WTC11 (cell line): ENCODE data around the gene JMJD7. TPM values are rescaled to one million over a fixed set of nuclear protein-coding genes. Genes with fewer than 3 reads are reported as not detected.

Experiments
- ATAC-seq: fragments of 200-7000 bp; cut with Tn5 transposase; 2 replicates; pipeline ENCODE4 v1.10.0; 2021; ENCODE audit warnings: mild to moderate bottlenecking, moderate library complexity
- CTCF ChIA-PET: fragments of 300-600 bp; sonication (Branson Sonifier 250); formaldehyde crosslinking; loops from one replicate; lab custom pipeline; 2021; ENCODE audit warnings: antibody characterized with exemption; lab: Charles Lee
- POLR2A ChIA-PET: fragments of 350-600 bp; sonication (Branson Sonifier 250); formaldehyde crosslinking; loops from one replicate; lab custom pipeline; 2021; ENCODE audit warnings: antibody characterized with exemption; lab: Charles Lee
- DNase-seq: peaks from one replicate; pipeline ENCODE4 v3.0.0; 2021; ENCODE audit warnings: low spot score
- H3K27ac Mint-ChIP-seq: 2 replicates; pipeline ENCODE4 v1.8.0; 2021; ENCODE audit warnings: mixed read lengths
- H3K27me3 Mint-ChIP-seq: 2 replicates; pipeline ENCODE4 v1.8.0; 2021; ENCODE audit warnings: low read depth, mild to moderate bottlenecking, moderate library complexity, mixed read lengths
- H3K36me3 Mint-ChIP-seq: 2 replicates; pipeline ENCODE4 v1.8.0; 2021; ENCODE audit warnings: mixed read lengths
- H3K4me1 Mint-ChIP-seq: 2 replicates; pipeline ENCODE4 v1.8.0; 2022; ENCODE audit warnings: mixed read lengths
- H3K4me3 Mint-ChIP-seq: 2 replicates; pipeline ENCODE4 v1.8.0; 2021; ENCODE audit warnings: mild to moderate bottlenecking, moderate library complexity, mixed read lengths
- H3K9me3 Mint-ChIP-seq: 2 replicates; pipeline ENCODE4 v1.8.0; 2021; ENCODE audit warnings: mixed read lengths
- ESRRA ChIP-seq: sonication (generic); formaldehyde crosslinking; IDR thresholded peaks from 2 replicates; pipeline ENCODE4 v1.8.1; 2022; ENCODE audit warnings: mild to moderate bottlenecking, missing genetic modification reagents, borderline replicate concordance
- FOXJ3 ChIP-seq: sonication (generic); formaldehyde crosslinking; IDR thresholded peaks from 2 replicates; pipeline ENCODE4 v1.9.0; 2021; ENCODE audit warnings: missing genetic modification reagents, mild to moderate bottlenecking, borderline replicate concordance
- GABPB1 ChIP-seq: sonication (generic); formaldehyde crosslinking; IDR thresholded peaks from 2 replicates; pipeline ENCODE4 v1.8.1; 2023; ENCODE audit warnings: mild to moderate bottlenecking, missing genetic modification reagents
- GTF2I ChIP-seq: fragments of 250-450 bp; sonication (Bioruptor Pico); conservative IDR thresholded peaks from 2 replicates; pipeline ENCODE4 v1.4.0; 2021; ENCODE audit warnings: mild to moderate bottlenecking
- NFATC4 ChIP-seq: fragments of 250-450 bp; sonication (Bioruptor Pico); IDR thresholded peaks from 2 replicates; pipeline ENCODE4 v1.9.0; 2021; ENCODE audit warnings: mild to moderate bottlenecking
- NFYB ChIP-seq: sonication (generic); formaldehyde crosslinking; conservative IDR thresholded peaks from 2 replicates; pipeline ENCODE4 v1.8.0; 2022; ENCODE audit warnings: low read depth, missing genetic modification reagents
- NR1H2 ChIP-seq: sonication (generic); formaldehyde crosslinking; IDR thresholded peaks from 2 replicates; pipeline ENCODE4 v1.9.0; 2021; ENCODE audit warnings: mild to moderate bottlenecking, moderate library complexity, missing genetic modification reagents
- NR3C1 ChIP-seq: sonication (generic); formaldehyde crosslinking; conservative IDR thresholded peaks from 2 replicates; pipeline ENCODE4 v1.8.1; 2023; ENCODE audit warnings: low read depth, mild to moderate bottlenecking, missing genetic modification reagents
- SP1 ChIP-seq: sonication (generic); formaldehyde crosslinking; conservative IDR thresholded peaks from 2 replicates; pipeline ENCODE4 v1.8.1; 2022; ENCODE audit warnings: missing genetic modification reagents
- ZNF138 ChIP-seq: sonication (generic); formaldehyde crosslinking; conservative IDR thresholded peaks from 2 replicates; pipeline ENCODE4 v1.8.1; 2022; ENCODE audit warnings: mild to moderate bottlenecking, moderate library complexity, missing genetic modification reagents
- ZNF396 ChIP-seq: fragments of 250-450 bp; sonication (Bioruptor Pico); IDR thresholded peaks from 2 replicates; pipeline ENCODE4 v1.8.0; 2021; ENCODE audit warnings: mild to moderate bottlenecking, moderate library complexity, borderline replicate concordance
- ZNF416 ChIP-seq: fragments of 250-450 bp; sonication (Bioruptor Pico); IDR thresholded peaks from 2 replicates; pipeline ENCODE4 v1.9.0; 2021; ENCODE audit warnings: mild to moderate bottlenecking, inconsistent platforms
- total RNA-seq: library from RNA; stranded (reverse); gene quantifications from 3 replicates; pipeline ENCODE4 v1.2.3, GENCODE V29; 2021
- TF ChIP-seq, protein P1 (sequence below): sonication (generic); formaldehyde crosslinking; conservative IDR thresholded peaks from 2 replicates; pipeline ENCODE4 v1.8.1; 2023; ENCODE audit warnings: mild to moderate bottlenecking, low read depth, missing genetic modification reagents, moderate library complexity
- TF ChIP-seq, protein P2 (sequence below): fragments of 250-450 bp; sonication (Bioruptor Pico); IDR thresholded peaks from 2 replicates; pipeline ENCODE4 v2.1.2; 2022; ENCODE audit warnings: mild to moderate bottlenecking, moderate library complexity
- TF ChIP-seq, protein P3 (sequence below): sonication (generic); formaldehyde crosslinking; IDR thresholded peaks from 2 replicates; pipeline ENCODE4 v1.8.0; 2022; ENCODE audit warnings: mild to moderate bottlenecking, missing genetic modification reagents
- TF ChIP-seq, protein P4 (sequence below): sonication (generic); formaldehyde crosslinking; IDR thresholded peaks from 2 replicates; pipeline ENCODE4 v1.8.1; 2023; ENCODE audit warnings: mild to moderate bottlenecking, missing genetic modification reagents, moderate library complexity
- TF ChIP-seq, protein P5 (sequence below): sonication (generic); formaldehyde crosslinking; IDR thresholded peaks from 2 replicates; pipeline ENCODE4 v1.8.1; 2023; ENCODE audit warnings: mild to moderate bottlenecking, missing genetic modification reagents
- TF ChIP-seq, protein P6 (sequence below): sonication (generic); formaldehyde crosslinking; IDR thresholded peaks from 2 replicates; pipeline ENCODE4 v1.8.1; 2022; ENCODE audit warnings: mild to moderate bottlenecking, moderate library complexity, missing genetic modification reagents
- TF ChIP-seq, protein P7 (sequence below): fragments of 250-450 bp; sonication (Bioruptor Pico); IDR thresholded peaks from 2 replicates; pipeline ENCODE4 v1.9.0; 2021; ENCODE audit warnings: mild to moderate bottlenecking
- TF ChIP-seq, protein P8 (sequence below): fragments of 250-450 bp; sonication (Bioruptor Pico); IDR thresholded peaks from 2 replicates; pipeline ENCODE4 v1.9.0; 2021; ENCODE audit warnings: mild to moderate bottlenecking

The JMJD7 gene
- total RNA-seq, 1 experiment from 2014 or later = 19.9 TPM

DNA sequence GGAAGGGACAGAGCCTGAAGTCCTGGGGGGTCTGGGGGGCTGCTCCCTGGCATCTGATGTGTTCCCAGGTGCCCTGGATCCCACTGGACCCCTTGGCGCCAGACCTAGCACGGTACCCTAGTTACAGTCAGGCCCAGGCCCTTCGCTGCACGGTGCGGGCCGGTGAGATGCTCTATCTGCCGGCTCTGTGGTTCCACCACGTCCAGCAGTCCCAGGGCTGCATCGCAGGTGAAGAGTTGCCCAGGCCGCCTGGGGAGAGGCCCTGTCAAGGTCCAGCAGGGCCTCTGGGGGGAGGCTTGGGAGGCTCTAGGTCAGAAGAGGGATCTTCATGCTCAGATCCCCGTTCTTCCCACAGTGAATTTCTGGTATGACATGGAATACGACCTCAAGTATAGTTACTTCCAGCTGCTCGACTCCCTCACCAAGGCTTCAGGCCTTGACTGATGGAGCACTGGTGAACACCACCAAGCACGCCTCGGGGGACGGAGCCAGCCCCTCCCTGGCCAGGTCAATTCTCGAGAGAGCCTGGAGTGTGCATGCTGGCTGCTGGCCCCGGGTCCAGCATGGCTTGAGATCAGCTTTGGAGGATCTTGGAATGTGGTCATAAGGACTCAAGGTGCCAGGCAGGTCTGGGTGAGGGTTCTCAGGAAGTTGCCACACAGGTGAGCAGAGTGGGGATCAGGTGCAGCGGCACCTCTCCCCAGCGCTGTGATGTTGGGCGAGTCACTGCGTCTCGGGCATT lies 9.0 kb downstream of the JMJD7 start:
- DNase-seq (no peak), ATAC-seq (no peak)
- Mint-ChIP-seq H3K4me1 (no peaks in the 10 kb centered on the region), H3K4me3 (no peak overlapping the region), H3K27ac (no peak overlapping the region; the same call in 1 of the 2 replicates), H3K36me3 (peaks cover 5% of the 10 kb centered on the region; the same call in 1 of the 2 replicates), H3K9me3 (no peaks in the 10 kb centered on the region), H3K27me3 (no peaks in the 10 kb centered on the region)
- TF ChIP-seq SP1 (CRISPR knock-in tag) = no peak
- no peak for TF ChIP-seq NFATC4
- no peak for TF ChIP-seq NR3C1
- no peak for TF ChIP-seq ZNF396 (CRISPR knock-in tag)
- TF ChIP-seq FOXJ3 (CRISPR knock-in tag) = no peak
- TF ChIP-seq, protein P1, sequence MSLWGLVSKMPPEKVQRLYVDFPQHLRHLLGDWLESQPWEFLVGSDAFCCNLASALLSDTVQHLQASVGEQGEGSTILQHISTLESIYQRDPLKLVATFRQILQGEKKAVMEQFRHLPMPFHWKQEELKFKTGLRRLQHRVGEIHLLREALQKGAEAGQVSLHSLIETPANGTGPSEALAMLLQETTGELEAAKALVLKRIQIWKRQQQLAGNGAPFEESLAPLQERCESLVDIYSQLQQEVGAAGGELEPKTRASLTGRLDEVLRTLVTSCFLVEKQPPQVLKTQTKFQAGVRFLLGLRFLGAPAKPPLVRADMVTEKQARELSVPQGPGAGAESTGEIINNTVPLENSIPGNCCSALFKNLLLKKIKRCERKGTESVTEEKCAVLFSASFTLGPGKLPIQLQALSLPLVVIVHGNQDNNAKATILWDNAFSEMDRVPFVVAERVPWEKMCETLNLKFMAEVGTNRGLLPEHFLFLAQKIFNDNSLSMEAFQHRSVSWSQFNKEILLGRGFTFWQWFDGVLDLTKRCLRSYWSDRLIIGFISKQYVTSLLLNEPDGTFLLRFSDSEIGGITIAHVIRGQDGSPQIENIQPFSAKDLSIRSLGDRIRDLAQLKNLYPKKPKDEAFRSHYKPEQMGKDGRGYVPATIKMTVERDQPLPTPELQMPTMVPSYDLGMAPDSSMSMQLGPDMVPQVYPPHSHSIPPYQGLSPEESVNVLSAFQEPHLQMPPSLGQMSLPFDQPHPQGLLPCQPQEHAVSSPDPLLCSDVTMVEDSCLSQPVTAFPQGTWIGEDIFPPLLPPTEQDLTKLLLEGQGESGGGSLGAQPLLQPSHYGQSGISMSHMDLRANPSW (CRISPR knock-in tag) = no peak
- TF ChIP-seq, protein P2, sequence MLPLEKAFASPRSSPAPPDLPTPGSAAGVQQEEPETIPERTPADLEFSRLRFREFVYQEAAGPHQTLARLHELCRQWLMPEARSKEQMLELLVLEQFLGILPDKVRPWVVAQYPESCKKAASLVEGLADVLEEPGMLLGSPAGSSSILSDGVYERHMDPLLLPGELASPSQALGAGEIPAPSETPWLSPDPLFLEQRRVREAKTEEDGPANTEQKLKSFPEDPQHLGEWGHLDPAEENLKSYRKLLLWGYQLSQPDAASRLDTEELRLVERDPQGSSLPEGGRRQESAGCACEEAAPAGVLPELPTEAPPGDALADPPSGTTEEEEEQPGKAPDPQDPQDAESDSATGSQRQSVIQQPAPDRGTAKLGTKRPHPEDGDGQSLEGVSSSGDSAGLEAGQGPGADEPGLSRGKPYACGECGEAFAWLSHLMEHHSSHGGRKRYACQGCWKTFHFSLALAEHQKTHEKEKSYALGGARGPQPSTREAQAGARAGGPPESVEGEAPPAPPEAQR (CRISPR knock-in tag) = no peak
- TF ChIP-seq, protein P3, sequence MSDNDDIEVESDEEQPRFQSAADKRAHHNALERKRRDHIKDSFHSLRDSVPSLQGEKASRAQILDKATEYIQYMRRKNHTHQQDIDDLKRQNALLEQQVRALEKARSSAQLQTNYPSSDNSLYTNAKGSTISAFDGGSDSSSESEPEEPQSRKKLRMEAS (CRISPR knock-in tag) = no peak
- TF ChIP-seq ZNF138 = no peak
- TF ChIP-seq, protein P4, sequence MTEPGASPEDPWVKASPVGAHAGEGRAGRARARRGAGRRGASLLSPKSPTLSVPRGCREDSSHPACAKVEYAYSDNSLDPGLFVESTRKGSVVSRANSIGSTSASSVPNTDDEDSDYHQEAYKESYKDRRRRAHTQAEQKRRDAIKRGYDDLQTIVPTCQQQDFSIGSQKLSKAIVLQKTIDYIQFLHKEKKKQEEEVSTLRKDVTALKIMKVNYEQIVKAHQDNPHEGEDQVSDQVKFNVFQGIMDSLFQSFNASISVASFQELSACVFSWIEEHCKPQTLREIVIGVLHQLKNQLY (CRISPR knock-in tag) = no peak
- TF ChIP-seq, protein P5, sequence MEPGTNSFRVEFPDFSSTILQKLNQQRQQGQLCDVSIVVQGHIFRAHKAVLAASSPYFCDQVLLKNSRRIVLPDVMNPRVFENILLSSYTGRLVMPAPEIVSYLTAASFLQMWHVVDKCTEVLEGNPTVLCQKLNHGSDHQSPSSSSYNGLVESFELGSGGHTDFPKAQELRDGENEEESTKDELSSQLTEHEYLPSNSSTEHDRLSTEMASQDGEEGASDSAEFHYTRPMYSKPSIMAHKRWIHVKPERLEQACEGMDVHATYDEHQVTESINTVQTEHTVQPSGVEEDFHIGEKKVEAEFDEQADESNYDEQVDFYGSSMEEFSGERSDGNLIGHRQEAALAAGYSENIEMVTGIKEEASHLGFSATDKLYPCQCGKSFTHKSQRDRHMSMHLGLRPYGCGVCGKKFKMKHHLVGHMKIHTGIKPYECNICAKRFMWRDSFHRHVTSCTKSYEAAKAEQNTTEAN (CRISPR knock-in tag) = no peak
- TF ChIP-seq, protein P6, sequence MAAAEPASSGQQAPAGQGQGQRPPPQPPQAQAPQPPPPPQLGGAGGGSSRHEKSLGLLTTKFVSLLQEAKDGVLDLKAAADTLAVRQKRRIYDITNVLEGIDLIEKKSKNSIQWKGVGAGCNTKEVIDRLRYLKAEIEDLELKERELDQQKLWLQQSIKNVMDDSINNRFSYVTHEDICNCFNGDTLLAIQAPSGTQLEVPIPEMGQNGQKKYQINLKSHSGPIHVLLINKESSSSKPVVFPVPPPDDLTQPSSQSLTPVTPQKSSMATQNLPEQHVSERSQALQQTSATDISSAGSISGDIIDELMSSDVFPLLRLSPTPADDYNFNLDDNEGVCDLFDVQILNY (CRISPR knock-in tag) = no peak
- TF ChIP-seq GABPB1 (CRISPR knock-in tag) = no peak
- TF ChIP-seq GTF2I (CRISPR knock-in tag) = no peak
- no peak for TF ChIP-seq ZNF416 (CRISPR knock-in tag)
- no peak for TF ChIP-seq ESRRA (CRISPR knock-in tag)
- TF ChIP-seq, protein P7, sequence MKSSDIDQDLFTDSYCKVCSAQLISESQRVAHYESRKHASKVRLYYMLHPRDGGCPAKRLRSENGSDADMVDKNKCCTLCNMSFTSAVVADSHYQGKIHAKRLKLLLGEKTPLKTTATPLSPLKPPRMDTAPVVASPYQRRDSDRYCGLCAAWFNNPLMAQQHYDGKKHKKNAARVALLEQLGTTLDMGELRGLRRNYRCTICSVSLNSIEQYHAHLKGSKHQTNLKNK (CRISPR knock-in tag) = no peak
- TF ChIP-seq NR1H2 = no peak
- no peak for TF ChIP-seq NFYB (CRISPR knock-in tag)
- TF ChIP-seq, protein P8, sequence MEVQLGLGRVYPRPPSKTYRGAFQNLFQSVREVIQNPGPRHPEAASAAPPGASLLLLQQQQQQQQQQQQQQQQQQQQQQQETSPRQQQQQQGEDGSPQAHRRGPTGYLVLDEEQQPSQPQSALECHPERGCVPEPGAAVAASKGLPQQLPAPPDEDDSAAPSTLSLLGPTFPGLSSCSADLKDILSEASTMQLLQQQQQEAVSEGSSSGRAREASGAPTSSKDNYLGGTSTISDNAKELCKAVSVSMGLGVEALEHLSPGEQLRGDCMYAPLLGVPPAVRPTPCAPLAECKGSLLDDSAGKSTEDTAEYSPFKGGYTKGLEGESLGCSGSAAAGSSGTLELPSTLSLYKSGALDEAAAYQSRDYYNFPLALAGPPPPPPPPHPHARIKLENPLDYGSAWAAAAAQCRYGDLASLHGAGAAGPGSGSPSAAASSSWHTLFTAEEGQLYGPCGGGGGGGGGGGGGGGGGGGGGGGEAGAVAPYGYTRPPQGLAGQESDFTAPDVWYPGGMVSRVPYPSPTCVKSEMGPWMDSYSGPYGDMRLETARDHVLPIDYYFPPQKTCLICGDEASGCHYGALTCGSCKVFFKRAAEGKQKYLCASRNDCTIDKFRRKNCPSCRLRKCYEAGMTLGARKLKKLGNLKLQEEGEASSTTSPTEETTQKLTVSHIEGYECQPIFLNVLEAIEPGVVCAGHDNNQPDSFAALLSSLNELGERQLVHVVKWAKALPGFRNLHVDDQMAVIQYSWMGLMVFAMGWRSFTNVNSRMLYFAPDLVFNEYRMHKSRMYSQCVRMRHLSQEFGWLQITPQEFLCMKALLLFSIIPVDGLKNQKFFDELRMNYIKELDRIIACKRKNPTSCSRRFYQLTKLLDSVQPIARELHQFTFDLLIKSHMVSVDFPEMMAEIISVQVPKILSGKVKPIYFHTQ = no peak
- ChIA-PET POLR2A (no interaction called here), CTCF (interaction anchor here (1.5 kb wide), 1 partner anchor 63 kb away, joined by 3 read pairs; the partner anchor contains the start of gene MAPKBP1)
